GM12892 (cell line): ENCODE data around the gene VWA1.

Experiments used
- POLR2A ChIP-seq: IDR thresholded peaks from 2 replicates; pipeline ENCODE4 v1.6.1; 2011; ENCODE audit warnings: low read depth, low read length, control low read depth
- POLR2AphosphoS5 ChIP-seq: IDR thresholded peaks from 2 replicates; pipeline ENCODE4 v1.6.1; 2011; ENCODE audit warnings: low read depth, low read length, control low read depth
- TAF1 ChIP-seq: IDR thresholded peaks from 2 replicates; pipeline ENCODE4 v1.6.1; 2011; ENCODE audit warnings: low read depth, mild to moderate bottlenecking, control low read depth, low read length, borderline replicate concordance

- TF ChIP-seq TAF1, result no peak
- TF ChIP-seq POLR2AphosphoS5, result peak; percentile 45; the same call in 1 of the 2 replicates
- TF ChIP-seq POLR2A, result no peak
These were observed 27.0 kb downstream of the VWA1 start for GRCh38 chr1:1462318-1462966.
